Suprapubic skin (tissue), 4 donors: ENCODE data around the gene HIVEP3. TPM values are rescaled to one million over a fixed set of nuclear protein-coding genes. Genes with fewer than 3 reads are reported as not detected.

Source experiments
- DNase-seq, 2 donors: peaks; one replicate each; pipeline ENCODE4 v3.0.0-alpha.2; 2019; ENCODE audit warnings: low spot score in 2 of 2
- H3K27ac ChIP-seq: fragments of 200-600 bp; sonication (generic); one replicate; pipeline ENCODE4 v1.5.1; 2019
- H3K27me3 ChIP-seq: fragments of 200-600 bp; sonication (generic); one replicate; pipeline ENCODE4 v1.5.1; 2019
- H3K36me3 ChIP-seq: fragments of 200-600 bp; sonication (generic); one replicate; pipeline ENCODE4 v1.5.1; 2019
- H3K4me1 ChIP-seq: fragments of 200-600 bp; sonication (generic); one replicate; pipeline ENCODE4 v1.5.1; 2019
- H3K4me3 ChIP-seq: fragments of 200-600 bp; sonication (generic); one replicate; pipeline ENCODE4 v1.5.1; 2019; ENCODE audit warnings: mild to moderate bottlenecking
- H3K9me3 ChIP-seq: fragments of 200-600 bp; sonication (generic); one replicate; pipeline ENCODE4 v1.5.1; 2019
- EP300 ChIP-seq: sonication (generic); formaldehyde crosslinking; IDR thresholded peaks from one replicate; pipeline ENCODE4 v1.6.1; 2017; ENCODE audit warnings: antibody characterized with exemption
- POLR2A ChIP-seq, 2 donors: fragments of 450-650 bp; IDR thresholded peaks; one replicate each; pipeline ENCODE4 v1.6.1; 2017; ENCODE audit warnings: antibody characterized with exemption in 2 of 2, mild to moderate bottlenecking in 2 of 2, moderate library complexity in 2 of 2
- POLR2AphosphoS5 ChIP-seq, 3 donors: sonication (generic); formaldehyde crosslinking; IDR thresholded peaks; one replicate each; pipeline ENCODE4 v1.6.1; 2017; ENCODE audit warnings: antibody characterized with exemption in 3 of 3
- WGBS: methylation state at CpG from one replicate; pipeline ENCODE4 v1.1.5; 2018; 5-methylcytosine and 5-hydroxymethylcytosine counted together
- total RNA-seq, 4 donors: library from RNA; depleted of rRNA; stranded (reverse); fragments of >200 nt; gene quantifications; one replicate each; pipeline ENCODE4 v1.1.0, GENCODE V29; 2016
- TF ChIP-seq, protein P1 (sequence below), 2 donors: fragments of 200-600 bp in 1 of 2; fragments of 450-650 bp in 1 of 2; sonication (generic) in 1 of 2; IDR thresholded peaks; one replicate each; pipeline ENCODE4 v1.5.1; 2016 to 2019; ENCODE audit warnings: antibody characterized with exemption in 2 of 2, mild to moderate bottlenecking in 1 of 2, moderate library complexity in 1 of 2

Gene HIVEP3
- total RNA-seq, 4 donors from 2014 or later: 11.3 to 23.9 (median 18.3) TPM

DNA sequence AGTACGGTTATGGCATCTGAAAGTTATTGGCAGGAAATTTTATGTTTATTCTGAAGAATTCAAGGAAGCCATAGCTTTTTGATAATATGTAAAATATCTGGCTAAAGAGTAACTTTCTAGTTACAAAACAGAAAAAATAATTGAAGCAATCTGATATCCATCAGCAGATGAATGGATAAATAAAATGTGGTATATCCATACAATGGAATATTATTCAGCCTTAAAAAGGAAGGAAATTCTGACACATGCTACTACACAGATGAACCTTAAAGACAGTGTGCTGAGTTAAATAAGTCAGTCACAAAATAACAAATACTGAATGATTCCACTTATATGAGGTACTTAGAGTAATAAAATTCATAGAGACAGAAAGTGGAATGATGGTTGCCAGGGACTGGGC, 25.0 kb upstream of the HIVEP3 start:
- H3K4me1 ChIP-seq: no peaks in the 10 kb centered on the region

DNA sequence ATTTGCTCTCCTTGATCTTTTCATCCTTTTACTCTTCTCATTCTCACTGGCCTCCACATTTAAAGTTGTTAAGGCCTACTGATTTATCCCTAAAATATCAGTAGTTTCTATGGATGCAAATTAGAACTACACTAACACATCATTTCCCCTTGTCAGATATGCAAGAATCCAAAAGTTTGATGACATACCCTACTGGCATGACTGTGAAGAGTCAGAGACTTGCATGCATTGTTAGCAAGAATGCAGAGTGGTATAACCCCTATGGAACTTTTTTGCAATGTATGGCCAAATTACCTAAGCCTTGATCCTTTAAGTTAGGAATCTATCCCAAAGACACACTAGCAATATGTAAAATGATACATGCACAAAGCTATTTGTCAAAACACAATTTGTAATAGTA, 23.6 kb upstream of the HIVEP3 start:
- no peak for TF ChIP-seq POLR2AphosphoS5 (IDR thresholded peaks at IDR 0.05)
- TF ChIP-seq EP300: no peak
- TF ChIP-seq POLR2A (IDR thresholded peaks at IDR 0.05): no peak
- TF ChIP-seq, protein P1, sequence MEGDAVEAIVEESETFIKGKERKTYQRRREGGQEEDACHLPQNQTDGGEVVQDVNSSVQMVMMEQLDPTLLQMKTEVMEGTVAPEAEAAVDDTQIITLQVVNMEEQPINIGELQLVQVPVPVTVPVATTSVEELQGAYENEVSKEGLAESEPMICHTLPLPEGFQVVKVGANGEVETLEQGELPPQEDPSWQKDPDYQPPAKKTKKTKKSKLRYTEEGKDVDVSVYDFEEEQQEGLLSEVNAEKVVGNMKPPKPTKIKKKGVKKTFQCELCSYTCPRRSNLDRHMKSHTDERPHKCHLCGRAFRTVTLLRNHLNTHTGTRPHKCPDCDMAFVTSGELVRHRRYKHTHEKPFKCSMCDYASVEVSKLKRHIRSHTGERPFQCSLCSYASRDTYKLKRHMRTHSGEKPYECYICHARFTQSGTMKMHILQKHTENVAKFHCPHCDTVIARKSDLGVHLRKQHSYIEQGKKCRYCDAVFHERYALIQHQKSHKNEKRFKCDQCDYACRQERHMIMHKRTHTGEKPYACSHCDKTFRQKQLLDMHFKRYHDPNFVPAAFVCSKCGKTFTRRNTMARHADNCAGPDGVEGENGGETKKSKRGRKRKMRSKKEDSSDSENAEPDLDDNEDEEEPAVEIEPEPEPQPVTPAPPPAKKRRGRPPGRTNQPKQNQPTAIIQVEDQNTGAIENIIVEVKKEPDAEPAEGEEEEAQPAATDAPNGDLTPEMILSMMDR (IDR thresholded peaks at IDR 0.05): no peak
- Histone ChIP-seq H3K9me3 (peaks cover 6% of the 10 kb centered on the region), H3K4me1 (no peaks in the 10 kb centered on the region), H3K36me3 (no peaks in the 10 kb centered on the region), H3K27ac (no peak overlapping the region), H3K4me3 (no peak overlapping the region), H3K27me3 (no peaks in the 10 kb centered on the region)
- no peak for DNase-seq

More for the DNA sequence above, 25.0 kb upstream of the HIVEP3 start:
- no peaks in the 10 kb centered on the region for H3K27me3 ChIP-seq
- no peak overlapping the region for H3K27ac ChIP-seq
- 90% methylated on average over 1 of the region's 1 CpG for WGBS
- no peak for TF ChIP-seq POLR2A (IDR thresholded peaks at IDR 0.05)
- H3K4me3 ChIP-seq: no peak overlapping the region
- no peak for DNase-seq
- H3K36me3 ChIP-seq: no peaks in the 10 kb centered on the region
- peaks cover 6% of the 10 kb centered on the region for H3K9me3 ChIP-seq

DNA sequence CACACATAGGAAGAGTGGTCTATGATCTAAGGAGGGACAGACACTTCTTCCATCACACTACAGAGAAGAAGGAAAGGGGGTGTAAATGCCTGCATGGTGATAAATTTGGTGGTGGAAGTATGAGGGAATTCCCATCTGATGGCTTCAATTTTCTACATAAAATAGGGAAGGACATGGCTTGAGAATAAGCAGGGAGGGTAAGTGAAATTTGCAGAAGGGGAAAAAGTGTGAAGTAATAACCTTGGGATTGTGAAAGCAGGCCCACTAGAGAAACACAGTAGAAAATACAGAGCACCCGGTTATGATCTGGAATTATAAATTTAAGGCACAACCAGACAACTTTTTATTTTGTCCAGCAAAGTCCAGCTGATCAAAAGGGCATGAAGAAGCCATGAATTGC, 22.7 kb upstream of the HIVEP3 start:
- 77% methylated on average over 1 of the region's 1 CpG for WGBS

DNA sequence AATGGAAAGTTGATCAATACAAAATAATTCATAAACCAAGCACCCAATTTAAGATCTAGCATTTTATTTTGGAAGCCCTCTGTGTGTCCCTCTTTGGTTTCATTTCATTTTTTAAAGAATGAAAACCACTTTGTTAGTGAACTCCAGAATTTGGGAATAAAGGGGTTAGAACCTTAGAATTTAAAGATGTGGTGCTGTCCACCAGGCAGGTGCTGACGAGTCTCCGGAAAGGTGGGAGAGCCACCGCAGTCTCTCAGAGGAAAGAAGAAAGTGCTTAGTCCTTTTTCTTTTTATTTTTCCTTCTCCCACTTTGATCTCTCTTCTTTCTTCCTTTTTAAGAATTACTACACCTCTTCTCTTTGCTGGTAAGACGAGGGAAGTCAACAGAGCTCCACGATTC, 20.5 kb upstream of the HIVEP3 start:
- H3K4me3 ChIP-seq: no peak overlapping the region
- TF ChIP-seq, protein P1 (IDR thresholded peaks at IDR 0.05): no peak
- TF ChIP-seq POLR2A (IDR thresholded peaks at IDR 0.05): no peak
- no peak for TF ChIP-seq POLR2AphosphoS5 (IDR thresholded peaks at IDR 0.05)
- no peak for TF ChIP-seq EP300
- H3K27me3 ChIP-seq: no peaks in the 10 kb centered on the region
- H3K4me1 ChIP-seq: no peaks in the 10 kb centered on the region
- H3K36me3 ChIP-seq: no peaks in the 10 kb centered on the region
- DNase-seq: no peak
- 41% methylated on average over 5 of the region's 5 CpGs for WGBS
- H3K9me3 ChIP-seq: peaks cover 6% of the 10 kb centered on the region
- no peak overlapping the region for H3K27ac ChIP-seq

More for the DNA sequence above, 22.7 kb upstream of the HIVEP3 start:
- Histone ChIP-seq H3K27me3 (no peaks in the 10 kb centered on the region), H3K9me3 (peaks cover 6% of the 10 kb centered on the region), H3K27ac (no peak overlapping the region), H3K4me3 (no peak overlapping the region), H3K36me3 (no peaks in the 10 kb centered on the region), H3K4me1 (no peaks in the 10 kb centered on the region)
- no peak for TF ChIP-seq EP300
- TF ChIP-seq, protein P1 (IDR thresholded peaks at IDR 0.05): no peak
- no peak for TF ChIP-seq POLR2A (IDR thresholded peaks at IDR 0.05)
- no peak for TF ChIP-seq POLR2AphosphoS5 (IDR thresholded peaks at IDR 0.05)
- DNase-seq: no peak

DNA sequence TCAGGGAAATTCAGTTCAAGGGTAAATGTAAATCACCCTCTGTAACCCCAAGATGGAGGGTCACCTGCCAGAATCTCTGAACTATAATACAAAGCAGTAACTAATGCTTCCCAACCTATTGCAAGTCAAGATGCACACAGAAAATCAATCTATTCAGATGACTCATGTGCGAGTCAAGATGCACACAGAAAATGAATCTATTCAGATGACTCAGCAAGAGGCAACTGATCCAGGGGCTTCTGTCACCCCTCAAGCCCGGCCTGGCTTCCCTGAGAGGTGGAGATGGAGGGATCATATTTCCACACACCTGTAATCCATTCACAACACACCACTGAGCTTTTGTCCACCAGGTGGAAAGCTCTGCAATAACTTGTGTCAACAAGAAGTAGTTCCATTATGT, 17.4 kb upstream of the HIVEP3 start:
- no peak overlapping the region for H3K27ac ChIP-seq
- no peak for DNase-seq
- TF ChIP-seq, protein P1 (IDR thresholded peaks at IDR 0.05): no peak
- TF ChIP-seq POLR2A (IDR thresholded peaks at IDR 0.05): no peak
- no peak for TF ChIP-seq EP300
- TF ChIP-seq POLR2AphosphoS5 (IDR thresholded peaks at IDR 0.05): no peak
- 57% methylated on average over 2 of the region's 2 CpGs for WGBS
- no peaks in the 10 kb centered on the region for H3K9me3 ChIP-seq
- H3K27me3 ChIP-seq: no peaks in the 10 kb centered on the region
- no peaks in the 10 kb centered on the region for H3K36me3 ChIP-seq
- no peaks in the 10 kb centered on the region for H3K4me1 ChIP-seq
- H3K4me3 ChIP-seq: no peak overlapping the region

GRCh38 chr1:41935226-41935625, 16.5 kb upstream of the HIVEP3 start:
- Histone ChIP-seq H3K27me3 (no peaks in the 10 kb centered on the region), H3K9me3 (no peaks in the 10 kb centered on the region), H3K4me3 (no peak overlapping the region), H3K4me1 (no peaks in the 10 kb centered on the region), H3K27ac (no peak overlapping the region), H3K36me3 (no peaks in the 10 kb centered on the region)
- TF ChIP-seq, protein P1 (IDR thresholded peaks at IDR 0.05): no peak
- TF ChIP-seq EP300 (no peak), POLR2A (IDR thresholded peaks at IDR 0.05) (no peak), POLR2AphosphoS5 (IDR thresholded peaks at IDR 0.05) (no peak)
- WGBS: 61% methylated on average over 1 of the region's 1 CpG
- no peak for DNase-seq
